NCI-H460 (cell line): ENCODE results near the gene COLEC11. TPM values are rescaled to one million over a fixed set of nuclear protein-coding genes. Genes with fewer than 3 reads are reported as not detected.

Experiments used
- DNase-seq: peaks from one replicate; pipeline ENCODE4 v3.0.0-alpha.2; 2016; ENCODE audit warnings: low read depth; ENCODE audit errors: extremely low read depth
- total RNA-seq: library from RNA; depleted of rRNA; stranded (reverse); fragments of >200 nt; shearing (Covaris generic); gene quantifications from 2 replicates; pipeline ENCODE4 v1.2.3, GENCODE V29; 2014

Gene COLEC11
- total RNA-seq, 1 experiment from 2014 or later: 1.1 TPM

DNA sequence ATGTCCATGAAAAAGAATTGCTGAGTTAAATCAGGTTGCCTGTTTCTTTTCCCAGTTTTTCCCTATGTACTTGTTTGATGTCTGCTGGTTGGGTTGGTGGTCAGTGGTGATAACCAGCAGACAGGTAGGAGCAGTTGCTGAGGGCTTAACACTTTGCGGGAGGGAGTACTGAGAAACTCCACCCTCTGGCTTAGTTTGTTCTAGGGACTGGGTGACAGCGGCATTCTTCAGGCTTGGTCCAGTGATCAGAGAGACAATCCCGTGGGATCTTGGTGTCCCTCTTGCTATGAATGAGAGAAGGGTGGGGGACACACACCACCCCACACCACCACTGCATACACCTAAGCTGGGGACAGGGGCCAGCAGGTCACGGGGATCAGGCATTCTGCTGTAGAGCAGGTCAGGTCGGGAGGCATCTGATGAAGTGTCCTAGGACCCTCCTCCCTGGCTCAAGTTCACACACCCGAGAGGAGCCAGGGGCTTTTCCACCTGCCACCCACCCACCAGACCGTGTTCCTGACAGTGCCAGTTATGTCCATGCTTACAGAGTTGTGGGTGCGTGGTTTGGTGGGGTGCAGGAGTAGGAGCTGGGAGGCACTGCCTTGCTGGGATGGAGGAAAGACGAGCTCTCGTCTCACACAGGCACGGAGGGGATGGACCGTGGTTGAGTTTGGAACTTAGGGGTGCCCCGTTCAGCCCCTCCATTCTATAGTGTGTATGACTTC, 41.8 kb downstream of the COLEC11 start:
- no peak for DNase-seq

DNA sequence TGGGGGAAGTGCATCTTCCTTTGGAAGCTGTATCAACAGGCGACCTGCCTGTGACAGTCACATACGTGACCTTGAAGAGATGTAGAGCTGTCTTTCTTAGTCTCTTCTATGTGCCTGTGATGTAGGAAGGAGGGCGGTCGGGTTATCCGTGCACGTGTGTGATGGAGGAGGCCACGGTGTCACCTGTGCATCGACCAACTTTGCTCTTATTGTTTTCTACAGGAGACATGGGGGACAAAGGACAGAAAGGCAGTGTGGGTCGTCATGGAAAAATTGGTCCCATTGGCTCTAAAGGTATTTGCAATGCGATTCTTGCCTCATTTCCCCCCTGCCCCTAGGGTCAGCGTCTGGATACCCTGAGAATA, 42.4 kb downstream of the COLEC11 start:
- DNase-seq: no peak

DNA sequence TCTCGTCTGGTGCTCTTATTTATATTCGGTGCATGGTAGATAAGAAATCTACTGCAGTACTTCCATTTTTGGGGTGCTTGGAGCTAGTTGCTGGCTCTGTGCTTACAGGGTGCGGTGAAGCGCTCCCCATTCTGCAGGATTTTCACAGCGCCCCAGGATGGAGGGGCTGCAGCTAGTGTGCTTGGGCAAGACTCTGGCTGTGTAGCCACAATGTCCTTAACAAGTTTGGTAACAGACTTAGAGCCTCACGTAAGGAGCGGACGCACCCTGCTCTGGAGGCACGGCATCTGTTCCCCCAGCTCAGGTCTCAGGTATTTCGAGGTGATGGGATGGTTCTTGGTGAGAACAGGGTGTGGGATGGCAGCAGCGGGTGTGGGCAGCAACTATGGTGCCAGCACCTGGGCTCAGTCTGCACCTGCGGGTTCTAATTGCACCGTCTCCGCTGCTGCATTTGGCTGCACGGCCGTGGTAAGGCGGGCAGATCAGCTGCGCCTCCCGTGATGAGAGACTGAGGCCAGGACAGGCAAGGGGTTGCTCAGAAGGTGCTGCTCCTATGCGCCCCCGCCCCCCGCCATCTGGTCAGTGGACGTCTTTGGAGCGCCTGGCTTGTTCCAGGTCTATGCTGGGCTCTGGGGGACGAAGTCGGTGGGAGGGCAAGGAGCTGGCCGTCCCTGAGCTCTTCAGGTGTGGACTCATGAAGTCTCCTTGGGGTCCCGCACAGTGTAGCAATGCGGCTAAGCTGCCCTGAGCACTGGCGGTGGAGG, 43.0 kb downstream of the COLEC11 start:
- no peak for DNase-seq

DNA sequence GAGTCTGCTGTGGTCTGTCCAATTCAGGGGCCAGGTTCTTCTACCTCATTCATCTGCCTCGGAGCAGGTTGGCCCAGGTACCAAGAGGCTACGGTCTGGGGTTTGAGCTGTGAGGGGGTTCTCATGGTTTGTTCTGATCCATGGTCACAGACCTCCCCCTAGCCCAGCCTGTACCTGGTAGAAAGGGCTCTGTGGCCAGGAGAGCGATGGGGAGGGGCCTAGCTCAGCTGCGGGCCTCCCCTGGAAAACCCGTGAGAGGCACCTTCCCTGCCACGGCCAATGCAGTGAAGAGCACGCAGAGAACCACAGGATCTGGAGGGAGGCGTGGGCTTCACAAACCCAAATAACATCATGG, 43.5 kb downstream of the COLEC11 start:
- no peak for DNase-seq

DNA sequence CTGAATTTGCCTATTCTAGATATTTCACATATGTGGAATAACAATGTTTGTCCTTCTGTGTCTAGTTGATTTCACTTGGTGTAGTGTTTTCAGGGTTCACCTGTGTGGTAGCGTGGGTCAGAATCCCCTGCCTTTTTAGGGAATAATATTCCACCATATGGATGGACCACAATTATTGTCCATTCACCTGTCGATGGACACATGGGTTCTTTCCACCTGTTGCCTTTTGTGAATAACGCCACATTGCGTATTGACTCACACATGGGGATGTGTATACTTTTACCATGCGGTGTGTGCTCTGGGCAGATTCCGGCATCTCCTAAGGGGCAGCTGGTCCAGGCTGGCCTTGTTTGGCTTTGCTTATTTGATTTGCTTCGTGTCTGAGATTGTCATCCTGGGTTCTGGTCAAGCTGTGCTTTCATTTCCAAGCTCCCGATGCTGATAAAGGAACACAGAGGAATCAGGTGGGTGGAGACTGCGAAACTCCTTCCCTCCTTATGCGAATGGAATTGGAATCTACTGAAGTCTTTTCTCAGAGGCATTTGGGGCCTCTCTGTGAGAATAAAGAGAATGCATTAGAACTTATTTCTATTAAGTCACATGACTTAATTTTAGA, 44.2 kb downstream of the COLEC11 start:
- DNase-seq: no peak

DNA sequence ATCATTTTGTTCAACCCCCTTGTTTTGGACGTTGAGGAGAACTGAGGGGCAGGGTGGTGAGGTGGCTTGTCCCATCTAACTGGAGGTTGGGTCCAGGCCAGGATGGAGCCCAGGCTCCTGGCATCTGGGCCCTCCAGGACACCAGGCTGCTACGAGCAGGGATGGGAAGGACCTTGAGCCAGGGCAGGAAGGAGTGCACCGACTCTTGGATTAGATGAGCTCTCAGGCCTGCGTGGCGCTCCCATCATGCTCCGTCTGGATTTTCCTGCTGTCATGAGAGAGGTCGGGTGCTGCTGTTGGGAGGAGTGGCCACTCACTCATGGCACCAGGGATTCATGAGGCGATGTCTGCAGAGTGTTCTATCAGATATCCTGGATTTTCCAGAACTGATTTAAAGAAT, 44.7 kb downstream of the COLEC11 start:
- no peak for DNase-seq

DNA sequence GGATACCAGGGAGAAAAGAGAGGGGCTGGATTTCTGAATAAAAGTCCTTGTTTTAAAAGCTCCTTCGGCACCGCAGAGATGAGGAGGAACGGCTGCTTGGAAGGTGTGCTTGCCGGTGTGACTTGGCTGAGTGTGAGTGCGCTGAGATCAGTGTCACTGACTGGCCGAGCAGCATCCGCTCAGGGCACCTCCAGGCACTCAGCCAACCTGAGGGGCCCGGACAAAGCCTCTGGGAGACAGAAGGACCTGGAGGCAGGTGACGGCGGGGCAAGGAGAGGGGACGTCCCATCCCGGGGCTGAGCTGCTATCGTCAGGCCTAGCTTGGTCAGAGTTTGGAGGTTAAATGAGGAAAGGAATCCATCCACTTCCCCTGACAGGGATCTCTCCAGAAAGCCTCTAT, 46.3 kb downstream of the COLEC11 start:
- DNase-seq: no peak

DNA sequence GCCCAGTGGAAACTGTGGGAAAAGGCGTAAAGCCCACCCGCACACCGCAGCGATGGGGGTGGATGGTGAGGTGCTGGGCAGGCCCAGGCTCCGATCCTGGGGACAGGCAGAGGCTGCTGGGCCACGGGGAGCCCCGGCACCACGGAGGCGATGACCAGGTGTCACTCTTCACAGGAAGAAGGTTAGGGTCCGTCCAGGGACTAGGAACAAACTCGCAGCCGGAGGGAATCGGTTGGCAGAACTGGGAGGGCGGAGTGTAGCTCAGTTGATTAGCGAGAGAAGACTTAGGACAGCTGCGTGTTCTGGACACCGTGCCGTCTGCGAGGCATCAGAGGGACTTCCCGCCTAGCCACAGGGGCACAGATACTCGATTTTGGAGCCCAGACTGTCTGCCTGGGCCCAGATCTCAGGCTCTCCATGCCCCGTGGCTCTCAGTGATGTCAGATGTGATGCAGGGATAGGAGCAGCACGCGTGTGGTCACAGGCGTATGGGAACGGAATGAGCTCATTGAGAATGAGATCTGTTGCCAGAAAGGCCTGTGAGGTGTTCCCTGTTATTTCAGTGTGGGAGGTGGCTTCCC, 47.0 kb downstream of the COLEC11 start:
- DNase-seq: no peak

DNA sequence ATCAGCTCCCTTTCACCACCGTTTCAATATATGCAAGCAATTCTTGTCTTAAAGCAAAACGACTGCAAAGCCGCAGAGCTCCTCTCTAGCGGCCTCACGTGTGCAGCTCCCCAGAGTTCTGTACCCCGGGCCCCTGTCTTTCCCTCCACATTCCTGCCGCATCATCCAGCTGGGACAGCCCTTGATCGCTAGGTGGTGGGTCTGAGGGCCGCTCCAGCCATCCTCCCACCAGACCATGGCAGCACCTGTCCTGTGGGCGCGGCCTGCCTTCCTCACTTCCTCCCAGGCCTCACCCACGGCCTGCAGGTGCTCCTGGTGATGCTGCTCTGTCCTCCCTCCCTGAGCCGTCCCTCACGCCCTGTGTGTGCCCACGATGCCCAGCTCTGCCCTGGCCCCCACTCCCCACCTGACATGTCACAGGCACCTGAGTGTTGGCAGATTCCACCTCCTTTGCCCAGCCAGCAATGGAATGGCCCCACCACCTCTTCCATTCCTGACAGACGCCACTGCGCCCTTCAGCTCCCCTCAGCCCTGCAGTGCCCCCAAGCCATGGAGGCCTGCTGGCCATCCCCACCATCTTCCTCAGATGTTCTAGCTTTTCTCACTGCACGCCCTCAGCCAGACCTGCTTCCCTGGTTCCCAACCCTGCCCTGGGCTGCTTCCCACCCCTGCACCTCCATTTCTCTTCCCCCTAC, 47.8 kb downstream of the COLEC11 start:
- no peak for DNase-seq

DNA sequence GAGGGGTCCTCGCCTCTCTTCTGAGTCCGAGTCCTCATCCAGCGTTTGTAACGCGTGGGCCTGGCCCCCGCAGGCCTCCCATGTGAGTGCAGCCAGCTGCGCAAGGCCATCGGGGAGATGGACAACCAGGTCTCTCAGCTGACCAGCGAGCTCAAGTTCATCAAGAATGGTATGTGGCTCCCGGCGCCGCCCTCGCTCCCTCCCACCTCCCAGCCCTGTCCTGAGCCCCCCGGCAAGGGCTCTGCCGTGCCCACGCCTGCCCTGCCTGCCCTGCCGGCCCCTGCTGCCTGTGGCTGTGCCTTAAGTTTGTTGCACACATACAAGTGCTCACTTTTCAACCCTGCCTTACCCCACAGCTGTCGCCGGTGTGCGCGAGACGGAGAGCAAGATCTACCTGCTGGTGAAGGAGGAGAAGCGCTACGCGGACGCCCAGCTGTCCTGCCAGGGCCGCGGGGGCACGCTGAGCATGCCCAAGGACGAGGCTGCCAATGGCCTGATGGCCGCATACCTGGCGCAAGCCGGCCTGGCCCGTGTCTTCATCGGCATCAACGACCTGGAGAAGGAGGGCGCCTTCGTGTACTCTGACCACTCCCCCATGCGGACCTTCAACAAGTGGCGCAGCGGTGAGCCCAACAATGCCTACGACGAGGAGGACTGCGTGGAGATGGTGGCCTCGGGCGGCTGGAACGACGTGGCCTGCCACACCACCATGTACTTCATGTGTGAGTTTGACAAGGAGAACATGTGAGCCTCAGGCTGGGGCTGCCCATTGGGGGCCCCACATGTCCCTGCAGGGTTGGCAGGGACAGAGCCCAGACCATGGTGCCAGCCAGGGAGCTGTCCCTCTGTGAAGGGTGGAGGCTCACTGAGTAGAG, 48.7 kb downstream of the COLEC11 start:
- no peak for DNase-seq

DNA sequence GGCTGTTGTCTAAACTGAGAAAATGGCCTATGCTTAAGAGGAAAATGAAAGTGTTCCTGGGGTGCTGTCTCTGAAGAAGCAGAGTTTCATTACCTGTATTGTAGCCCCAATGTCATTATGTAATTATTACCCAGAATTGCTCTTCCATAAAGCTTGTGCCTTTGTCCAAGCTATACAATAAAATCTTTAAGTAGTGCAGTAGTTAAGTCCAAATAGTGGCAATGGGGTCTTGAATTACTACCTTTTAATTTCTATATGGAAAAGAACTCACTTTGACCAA, 49.3 kb downstream of the COLEC11 start:
- no peak for DNase-seq

DNA sequence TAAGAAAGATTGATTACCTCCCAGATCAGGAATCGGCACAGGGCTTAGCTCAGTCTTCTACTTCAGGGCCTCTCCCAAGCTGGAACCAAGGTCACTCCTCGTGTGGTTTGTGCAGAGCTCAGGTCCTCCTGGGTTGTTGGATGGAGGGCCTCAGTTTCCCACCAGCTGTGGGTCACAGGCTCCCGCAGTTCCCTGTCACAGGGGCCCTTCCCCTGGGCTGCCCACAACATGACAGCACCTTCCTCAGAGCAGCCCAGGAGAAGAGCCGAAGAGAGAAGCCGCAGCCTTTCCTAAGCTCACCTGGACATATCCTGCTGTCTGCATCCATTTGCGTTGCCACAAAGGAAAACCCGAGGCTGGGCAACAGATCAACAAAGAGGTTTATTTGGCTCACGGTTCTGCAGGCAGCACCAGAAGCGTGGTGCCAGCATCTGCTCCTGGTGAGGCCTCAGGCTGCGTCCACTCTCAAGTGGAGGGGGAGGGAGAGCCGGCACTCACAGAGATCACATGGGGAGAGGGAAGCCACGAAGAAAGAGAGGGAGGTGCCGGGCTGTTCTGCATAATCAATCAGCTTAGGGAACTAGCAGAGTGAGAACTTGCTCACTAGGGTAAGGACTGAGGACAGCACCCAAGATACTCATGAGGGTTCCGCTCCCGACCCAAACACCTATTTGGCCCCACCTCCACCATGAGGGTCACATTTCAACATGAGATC, 50.1 kb downstream of the COLEC11 start:
- DNase-seq: no peak

DNA sequence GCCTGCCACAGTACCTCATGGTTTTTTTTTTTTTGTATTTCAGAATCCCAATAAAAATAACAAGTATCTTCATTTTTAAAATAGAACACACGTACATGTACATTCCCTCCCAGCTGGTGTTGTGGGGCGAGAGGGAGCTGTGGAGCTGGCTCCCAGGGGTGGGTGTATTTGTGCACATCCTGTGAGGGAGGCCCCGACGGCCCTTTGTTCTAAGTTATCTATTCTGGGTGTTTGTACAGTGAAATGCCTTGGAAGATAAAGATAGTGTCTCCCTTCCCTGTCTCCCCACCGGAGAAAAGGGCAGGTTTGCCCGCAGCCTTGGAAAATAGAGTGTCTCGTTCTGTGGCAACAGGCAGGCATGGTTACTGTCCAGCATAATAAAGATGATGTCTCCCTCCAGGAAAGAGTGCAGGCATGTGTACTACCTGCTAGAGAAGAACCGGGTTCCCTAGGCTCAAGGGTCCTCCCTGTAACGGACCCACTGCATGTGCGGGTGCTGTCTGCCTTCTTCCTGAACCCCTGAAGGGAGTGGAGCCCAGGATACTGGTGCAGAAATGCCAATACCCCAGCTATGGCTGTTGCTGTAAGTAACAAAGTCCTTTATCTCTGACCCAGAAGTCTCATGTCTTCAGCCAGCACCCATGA, 51.0 kb downstream of the COLEC11 start:
- no peak for DNase-seq

DNA sequence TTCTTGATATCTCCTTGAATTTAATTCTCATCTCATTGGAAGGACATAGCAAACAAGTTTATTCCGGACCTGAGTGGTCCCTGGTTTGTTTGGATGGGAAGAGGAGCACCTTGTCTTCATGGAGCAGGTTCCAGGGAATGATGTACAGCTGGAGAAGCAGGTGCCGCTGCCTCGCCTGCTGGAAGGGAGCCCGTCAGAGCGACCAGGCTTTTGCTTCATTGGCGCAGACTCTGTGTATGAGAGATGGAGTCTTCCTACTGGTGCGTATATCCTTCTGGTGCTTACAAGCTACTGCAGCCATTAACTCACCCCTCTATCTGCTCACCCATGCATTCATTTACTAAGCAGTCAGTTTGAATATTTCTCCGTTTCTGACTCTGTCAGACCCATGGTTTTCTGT, 51.5 kb downstream of the COLEC11 start:
- DNase-seq: no peak

DNA sequence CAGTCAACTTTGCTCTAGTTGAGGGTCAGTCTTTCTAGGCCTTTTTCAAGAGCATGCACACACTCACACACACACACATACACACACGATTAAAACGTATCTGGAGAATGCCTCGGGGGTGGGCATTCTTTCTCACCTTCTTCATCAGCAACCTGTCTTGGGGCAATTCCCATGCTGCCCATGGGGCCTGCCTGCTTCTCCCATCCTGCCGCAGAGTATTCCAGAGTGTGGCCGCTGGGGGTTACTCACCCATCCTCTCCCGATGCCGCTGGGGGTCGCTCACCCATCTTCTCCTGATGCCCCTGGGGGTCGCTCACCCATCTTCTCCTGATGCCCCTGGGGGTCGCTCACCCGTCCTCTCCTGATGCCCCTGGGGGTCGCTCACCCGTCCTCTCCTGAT, 52.3 kb downstream of the COLEC11 start:
- no peak for DNase-seq

DNA sequence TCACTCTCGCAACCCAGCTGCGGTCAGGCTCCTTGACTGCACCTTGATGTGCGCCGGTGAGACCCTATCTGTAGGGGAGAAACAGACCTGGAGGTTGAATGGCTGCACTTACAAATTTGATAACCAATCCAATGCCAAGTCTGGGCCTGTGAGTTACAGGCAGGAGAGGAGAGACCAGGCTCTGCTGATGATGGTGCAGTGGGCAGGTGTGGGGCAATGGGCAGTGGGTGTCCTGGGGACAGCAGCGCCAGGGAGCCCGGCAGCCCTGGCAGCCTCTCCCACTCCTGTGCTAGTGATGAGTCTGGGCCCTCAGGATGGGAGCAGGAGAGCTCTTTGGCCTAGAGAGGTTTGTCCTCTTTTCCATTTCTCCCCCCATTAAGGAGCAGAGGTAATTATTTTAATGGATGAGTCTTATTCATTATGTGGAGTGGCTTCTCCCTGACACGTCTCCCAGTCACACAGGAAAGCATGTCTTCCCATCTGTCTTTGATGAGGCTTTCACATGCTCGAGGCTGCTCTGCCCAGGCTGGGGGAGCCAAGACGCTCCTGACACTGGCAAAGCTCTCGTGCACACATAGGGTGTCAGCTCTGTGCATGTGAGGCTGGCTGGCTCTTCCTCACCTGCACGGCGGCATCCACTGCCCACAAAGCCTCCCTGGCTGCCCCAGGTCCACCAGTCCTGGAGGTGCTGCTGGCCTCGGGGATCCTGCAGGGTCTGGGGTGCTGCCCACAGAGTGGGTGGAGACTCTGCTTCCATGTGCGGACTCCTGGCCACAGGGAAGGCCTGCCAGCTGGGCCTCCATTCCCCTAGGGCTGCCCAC, 53.1 kb downstream of the COLEC11 start:
- DNase-seq: no peak

DNA sequence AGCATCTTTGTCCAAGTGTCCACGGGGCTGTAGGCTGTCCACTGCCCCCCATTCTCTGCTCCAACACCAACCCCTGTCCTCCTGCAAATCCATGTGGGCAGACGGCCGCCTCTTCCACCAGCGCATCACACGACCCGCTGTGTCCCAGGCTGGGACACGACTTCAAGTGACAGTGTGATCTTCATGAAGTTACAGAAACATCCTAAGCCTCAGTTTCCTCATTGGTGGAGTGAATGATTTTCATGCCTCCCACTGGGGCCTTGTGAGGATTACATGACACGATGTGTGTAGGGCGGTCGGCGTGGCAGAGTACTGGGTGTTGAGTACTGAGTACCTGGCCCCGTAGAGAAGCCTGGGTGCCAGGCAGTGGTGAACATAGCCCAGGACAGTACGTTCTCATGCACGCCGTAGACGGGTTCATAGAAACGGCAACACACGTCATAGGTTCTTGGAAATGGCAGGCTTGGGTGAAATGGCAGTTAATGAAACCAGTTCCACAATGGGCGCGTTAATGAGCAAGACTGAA, 53.8 kb downstream of the COLEC11 start:
- DNase-seq: no peak

DNA sequence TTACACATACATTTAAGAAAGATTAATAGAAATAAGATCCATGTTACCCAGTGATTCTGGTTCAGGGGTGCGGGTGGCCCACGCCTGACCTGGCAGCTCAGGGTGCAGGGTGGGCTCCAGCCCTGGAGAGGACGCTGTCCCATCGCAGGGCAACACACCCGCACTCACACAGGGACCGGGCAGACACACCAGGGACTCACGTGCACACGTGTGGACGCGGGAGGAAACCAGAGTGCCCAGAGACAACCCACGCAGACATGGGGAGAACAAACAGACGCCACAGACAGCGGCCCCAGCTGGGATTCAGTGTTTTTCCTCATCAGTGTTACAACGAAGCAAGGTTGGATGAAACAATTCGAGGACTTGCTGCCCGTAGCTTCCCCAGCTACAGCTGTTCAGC, 54.7 kb downstream of the COLEC11 start:
- no peak for DNase-seq
